ENCODE data around the gene ADGRG3. TPM values are rescaled to one million over a fixed set of nuclear protein-coding genes. Genes with fewer than 3 reads are reported as not detected.

ADGRG3 gene
- total and polyA plus RNA-seq, 9 of the 15 experiments (the other 6 are each of a cell fraction or from before 2014, with no cell fraction given) = 0.09 to 0.52 (median 0.14) TPM; not detected in 3

DNA sequence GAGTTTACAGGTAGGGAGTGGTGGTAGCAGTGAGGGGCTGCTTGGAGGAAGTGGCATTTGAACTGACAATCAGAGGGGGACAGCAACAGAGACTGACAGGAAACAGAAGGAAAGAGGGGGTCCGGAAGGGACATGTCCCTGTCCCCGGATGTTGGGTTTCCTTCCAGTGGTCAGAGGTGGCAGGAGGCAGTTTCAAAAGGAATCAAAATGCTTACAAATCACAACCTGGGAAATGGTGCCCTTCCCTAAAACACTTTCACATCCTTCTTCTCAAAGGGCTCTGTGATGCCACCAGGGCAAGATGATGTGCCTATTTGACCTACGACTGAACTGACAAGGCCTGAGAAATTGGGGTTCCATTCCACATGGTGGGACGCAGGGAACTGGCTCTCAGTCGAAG lies 20.0 kb upstream of the ADGRG3 start:
- no peak for FAIRE-seq
- Histone ChIP-seq H4K20me1 (replicated peaks; ENCODE audit: control insufficient read depth, insufficient read depth, low read length) (peaks cover 7% of the 10 kb centered on the region; the same call in 1 of the 2 replicates), H3K36me3 (ENCODE audit: control insufficient read depth, insufficient read depth, low read length) (no peaks in the 10 kb centered on the region), H3K4me3 (no peak overlapping the region), H3K9me3 (replicated peaks; ENCODE audit: control insufficient read depth, insufficient read depth, low read depth, low read length) (peaks cover 3% of the 10 kb centered on the region), H3K4me2 (ENCODE audit: insufficient read depth, low read length) (no peak overlapping the region), H3K4me1 (replicated peaks in 1 of 2; ENCODE audit: control insufficient read depth in 2 of 2, insufficient read depth in 2 of 2, low read length in 2 of 2) (peaks cover 0 to 12% of the 10 kb centered on the region in 2 experiments; a peak in 2 of 5 replicates), H2AFZ (ENCODE audit: low read depth, low read length) (no peak overlapping the region), H3K9me1 (ENCODE audit: control insufficient read depth, insufficient read depth, low read length) (no peaks in the 10 kb centered on the region), H3K79me2 (ENCODE audit: control insufficient read depth, insufficient read depth, low read length) (no peaks in the 10 kb centered on the region), H3K27ac (ENCODE audit: extremely low read depth, low read depth, low read length) (no peak overlapping the region), H3K9ac (ENCODE audit: insufficient read depth in 1 of 2, low read depth in 2 of 2, low read length in 2 of 2) (no peak overlapping the region), H3K27me3 (ENCODE audit: control insufficient read depth in 2 of 2, insufficient read depth in 2 of 2, low read length in 2 of 2) (peaks cover 0 to 5% of the 10 kb centered on the region in 2 experiments; a peak in 2 of 5 replicates)
- in situ Hi-C loops (cut with MboI) (loop anchor here (5.0 kb wide), 1 partner anchor 61 kb away; no protein-coding TSS in a partner anchor), intact Hi-C loops (cut with micrococcal nuclease) (loop anchor here (2.0 to 10.0 kb wide), 4 partner anchors 47 to 347 kb away; partner anchors contain the start of gene KATNB1)
- DNase-seq (ENCODE audit: extremely low read depth in 1 of 4, low spot score in 3 of 4) = no peak
- WGBS (ENCODE audit: insufficient coverage, low coverage, missing lambda C conversion rate) = 51% methylated on average over 5 of the region's 5 CpGs
- BruUV-seq (replicated peaks) = no TSS peak
- POLR2A ChIA-PET = no interaction called here
- CTCF ChIA-PET (ENCODE audit: low intra/inter-chr PET ratio) = interaction anchor here (0.7 to 4.4 kb wide), 7 partner anchors 48 to 216 kb away, joined by 3 to 65 read pairs (median 32); partner anchors contain the start of gene KATNB1
- no peak for ATAC-seq
- TF ChIP-seq ZNF224 (CRISPR knock-in tag; IDR thresholded peaks at IDR 0.05) (no peak), FUS (optimal IDR thresholded peaks at IDR 0.05; ENCODE audit: low read depth, low read length) (no peak), ZNF121 (CRISPR knock-in tag; conservative IDR thresholded peaks at IDR 0.05) (no peak), KDM5B (IDR thresholded peaks at IDR 0.05; ENCODE audit: insufficient replicate concordance, low read depth, low read length) (no peak), GABPB2 (CRISPR knock-in tag; conservative IDR thresholded peaks at IDR 0.05) (no peak), FOXP1 (CRISPR knock-in tag; IDR thresholded peaks at IDR 0.05) (no peak), ZNF445 (CRISPR knock-in tag; IDR thresholded peaks at IDR 0.05; ENCODE audit: low read depth) (no peak), ETS2 (tag; IDR thresholded peaks at IDR 0.05; ENCODE audit: borderline replicate concordance, poor library complexity, severe bottlenecking) (no peak), ZSCAN29 (IDR thresholded peaks at IDR 0.05) (no peak), RB1 (IDR thresholded peaks at IDR 0.05; ENCODE audit: low read depth) (no peak), RFX5 (IDR thresholded peaks at IDR 0.05; ENCODE audit: low read depth, low read length) (no peak)
- TF ChIP-seq, protein P1, sequence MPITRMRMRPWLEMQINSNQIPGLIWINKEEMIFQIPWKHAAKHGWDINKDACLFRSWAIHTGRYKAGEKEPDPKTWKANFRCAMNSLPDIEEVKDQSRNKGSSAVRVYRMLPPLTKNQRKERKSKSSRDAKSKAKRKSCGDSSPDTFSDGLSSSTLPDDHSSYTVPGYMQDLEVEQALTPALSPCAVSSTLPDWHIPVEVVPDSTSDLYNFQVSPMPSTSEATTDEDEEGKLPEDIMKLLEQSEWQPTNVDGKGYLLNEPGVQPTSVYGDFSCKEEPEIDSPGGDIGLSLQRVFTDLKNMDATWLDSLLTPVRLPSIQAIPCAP (CRISPR knock-in tag; IDR thresholded peaks at IDR 0.05; ENCODE audit: borderline replicate concordance) = no peak
- TF ChIP-seq, protein P2, sequence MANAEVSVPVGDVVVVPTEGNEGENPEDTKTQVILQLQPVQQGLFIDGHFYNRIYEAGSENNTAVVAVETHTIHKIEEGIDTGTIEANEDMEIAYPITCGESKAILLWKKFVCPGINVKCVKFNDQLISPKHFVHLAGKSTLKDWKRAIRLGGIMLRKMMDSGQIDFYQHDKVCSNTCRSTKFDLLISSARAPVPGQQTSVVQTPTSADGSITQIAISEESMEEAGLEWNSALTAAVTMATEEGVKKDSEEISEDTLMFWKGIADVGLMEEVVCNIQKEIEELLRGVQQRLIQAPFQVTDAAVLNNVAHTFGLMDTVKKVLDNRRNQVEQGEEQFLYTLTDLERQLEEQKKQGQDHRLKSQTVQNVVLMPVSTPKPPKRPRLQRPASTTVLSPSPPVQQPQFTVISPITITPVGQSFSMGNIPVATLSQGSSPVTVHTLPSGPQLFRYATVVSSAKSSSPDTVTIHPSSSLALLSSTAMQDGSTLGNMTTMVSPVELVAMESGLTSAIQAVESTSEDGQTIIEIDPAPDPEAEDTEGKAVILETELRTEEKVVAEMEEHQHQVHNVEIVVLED (CRISPR knock-in tag; IDR thresholded peaks at IDR 0.05) = no peak
